Effector memory CD4-positive, alpha-beta T cell (primary cell): ENCODE data around the gene CEP131.

Experiments
- DNase-seq, 3 donors: peaks; one replicate each; pipeline ENCODE4 v3.0.0-alpha.2; 2020
- H3K27ac ChIP-seq: 2 replicates; pipeline ENCODE4 v1.7.0; 2013; ENCODE audit warnings: mild to moderate bottlenecking, low read length, moderate library complexity; ENCODE audit not compliant: insufficient read depth, poor library complexity, severe bottlenecking
- H3K27me3 ChIP-seq: replicated peaks from 2 replicates; pipeline ENCODE4 v1.7.0; 2013; ENCODE audit warnings: mild to moderate bottlenecking, low read length; ENCODE audit not compliant: insufficient read depth, control insufficient read depth, poor library complexity, severe bottlenecking
- H3K36me3 ChIP-seq: 2 replicates; pipeline ENCODE4 v1.7.0; 2013; ENCODE audit warnings: mild to moderate bottlenecking, low read length, moderate library complexity; ENCODE audit not compliant: control insufficient read depth, insufficient read depth
- H3K4me1 ChIP-seq: 2 replicates; pipeline ENCODE4 v1.7.0; 2013; ENCODE audit warnings: low read length, mild to moderate bottlenecking; ENCODE audit not compliant: control insufficient read depth, insufficient read depth, poor library complexity, severe bottlenecking
- H3K4me3 ChIP-seq: 2 replicates; pipeline ENCODE4 v1.7.0; 2013; ENCODE audit warnings: low read length, low read depth, mild to moderate bottlenecking; ENCODE audit not compliant: insufficient read depth, poor library complexity, severe bottlenecking
- H3K9me3 ChIP-seq: 2 replicates; pipeline ENCODE4 v1.7.0; 2013; ENCODE audit warnings: mild to moderate bottlenecking, low read length, moderate library complexity; ENCODE audit not compliant: control insufficient read depth

The CEP131 gene

DNA sequence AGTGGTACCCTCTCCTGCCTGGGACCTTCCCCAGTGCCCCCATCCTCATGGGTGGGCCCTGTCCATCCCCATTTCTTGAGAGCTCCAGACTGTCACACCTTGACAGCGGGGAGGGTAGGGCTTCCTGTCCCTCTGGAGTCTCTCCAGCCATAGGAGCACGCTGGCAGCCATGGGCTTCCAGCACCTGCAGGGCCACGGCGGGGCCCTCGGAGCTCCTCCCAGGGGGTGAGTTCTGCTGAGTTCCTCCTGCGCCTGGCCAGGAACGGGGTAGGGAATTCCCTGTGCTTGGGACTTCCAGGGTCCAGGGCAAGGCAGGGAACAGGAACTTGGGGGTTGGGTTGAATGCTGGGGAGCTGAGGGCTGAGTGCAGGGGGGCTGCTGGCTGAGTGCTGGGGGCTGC is 33.7 kb downstream of the CEP131 start:
- Histone ChIP-seq H3K4me1 (no peaks in the 10 kb centered on the region), H3K27ac (no peak overlapping the region), H3K9me3 (no peaks in the 10 kb centered on the region), H3K4me3 (no peak overlapping the region), H3K27me3 (no peaks in the 10 kb centered on the region), H3K36me3 (no peaks in the 10 kb centered on the region)
- DNase-seq, result no peak

DNA sequence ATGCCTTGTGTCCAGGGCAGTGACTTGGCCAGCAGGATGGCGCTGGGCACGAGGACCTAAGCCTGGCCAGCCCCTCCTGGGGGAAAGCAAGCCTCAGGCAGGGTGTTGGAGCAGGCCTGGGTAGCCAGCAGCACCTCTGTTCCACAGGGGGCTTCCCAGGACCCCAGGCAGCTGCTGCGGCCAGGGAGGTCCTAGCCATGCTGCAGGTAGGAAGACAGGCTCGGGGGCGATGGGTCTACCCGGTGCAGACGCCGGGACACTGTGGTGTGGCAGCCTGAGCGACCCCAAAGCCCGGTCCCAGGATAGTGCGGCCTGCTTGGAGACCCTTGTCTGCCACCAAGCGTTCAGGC is 34.3 kb downstream of the CEP131 start:
- DNase-seq, result no peak
- no peak overlapping the region for H3K4me3 ChIP-seq
- no peak overlapping the region for H3K27ac ChIP-seq
- H3K27me3 ChIP-seq, result no peaks in the 10 kb centered on the region
- no peaks in the 10 kb centered on the region for H3K4me1 ChIP-seq
- no peaks in the 10 kb centered on the region for H3K9me3 ChIP-seq
- no peaks in the 10 kb centered on the region for H3K36me3 ChIP-seq

DNA sequence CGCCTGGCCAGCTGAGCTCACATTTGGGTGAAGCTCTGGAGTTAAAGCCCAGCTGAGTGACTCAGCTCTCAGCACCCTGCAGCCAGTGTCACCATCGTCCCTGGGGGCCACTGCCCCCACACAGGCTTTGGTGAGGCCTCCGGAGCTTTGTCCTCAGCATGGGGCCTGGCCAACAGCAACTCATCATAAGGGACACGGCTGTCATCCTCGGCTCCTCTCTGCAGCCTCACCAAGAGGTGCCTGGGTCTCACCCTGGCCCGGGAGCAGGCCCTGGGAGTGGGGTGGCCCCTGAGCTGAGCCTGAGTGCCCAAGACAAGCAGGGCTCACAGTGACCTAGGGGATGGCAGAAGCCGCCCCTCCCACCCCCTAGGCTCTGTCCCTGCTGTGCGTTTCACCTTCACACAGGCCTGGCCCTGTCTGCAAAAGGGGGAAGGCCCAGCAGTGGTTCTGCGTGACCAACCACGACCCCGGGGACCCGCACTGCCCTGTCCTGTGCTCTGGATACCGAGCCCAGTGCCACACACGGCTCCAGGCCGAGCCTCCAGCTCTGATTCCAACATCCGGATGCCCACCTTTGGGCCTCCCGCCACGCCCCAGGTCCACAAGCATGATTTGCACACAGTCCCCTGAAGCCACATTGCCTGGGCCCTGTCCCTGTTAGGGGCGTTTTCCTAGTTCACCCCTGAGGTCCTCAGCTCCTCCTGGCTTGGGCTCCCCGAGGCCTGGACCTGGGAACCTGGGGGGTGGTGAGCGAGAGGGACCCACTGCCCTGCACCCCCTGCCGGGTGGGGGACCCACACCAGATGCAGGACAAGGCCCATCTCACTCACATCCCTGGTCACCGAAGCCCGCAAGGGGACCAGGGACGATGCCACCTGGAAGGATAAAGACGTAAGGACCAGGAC is 34.9 kb downstream of the CEP131 start:
- Histone ChIP-seq H3K4me3 (no peak overlapping the region), H3K36me3 (no peaks in the 10 kb centered on the region)

DNA sequence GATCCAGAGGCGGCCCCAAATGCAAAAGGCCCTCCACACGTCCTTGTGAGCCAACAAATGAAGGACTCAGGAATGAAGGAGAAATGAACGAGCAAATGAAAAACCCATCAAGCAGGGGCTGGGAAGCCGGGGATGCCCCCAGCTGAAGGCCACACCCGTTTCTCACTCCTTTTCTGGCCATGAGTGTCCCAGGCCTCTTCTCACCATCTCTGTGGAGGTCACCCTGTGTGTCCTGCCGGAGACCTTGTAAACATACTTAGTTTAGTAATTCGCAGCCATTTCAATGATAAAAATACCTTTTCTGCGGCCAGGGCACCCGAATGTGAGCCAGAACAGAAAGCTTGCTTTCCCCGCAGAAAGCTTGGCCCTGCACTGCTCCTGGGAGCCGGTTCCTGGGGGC is 35.6 kb downstream of the CEP131 start:
- no peaks in the 10 kb centered on the region for H3K36me3 ChIP-seq
- no peaks in the 10 kb centered on the region for H3K4me1 ChIP-seq
- no peak overlapping the region for H3K27ac ChIP-seq
- no peaks in the 10 kb centered on the region for H3K27me3 ChIP-seq
- DNase-seq, result no peak
- no peak overlapping the region for H3K4me3 ChIP-seq
- H3K9me3 ChIP-seq, result no peaks in the 10 kb centered on the region

More for the DNA sequence above, 34.9 kb downstream of the CEP131 start:
- no peak overlapping the region for H3K27ac ChIP-seq
- H3K9me3 ChIP-seq, result no peaks in the 10 kb centered on the region
- H3K4me1 ChIP-seq, result no peaks in the 10 kb centered on the region
- DNase-seq, result no peak
- H3K27me3 ChIP-seq, result no peaks in the 10 kb centered on the region

DNA sequence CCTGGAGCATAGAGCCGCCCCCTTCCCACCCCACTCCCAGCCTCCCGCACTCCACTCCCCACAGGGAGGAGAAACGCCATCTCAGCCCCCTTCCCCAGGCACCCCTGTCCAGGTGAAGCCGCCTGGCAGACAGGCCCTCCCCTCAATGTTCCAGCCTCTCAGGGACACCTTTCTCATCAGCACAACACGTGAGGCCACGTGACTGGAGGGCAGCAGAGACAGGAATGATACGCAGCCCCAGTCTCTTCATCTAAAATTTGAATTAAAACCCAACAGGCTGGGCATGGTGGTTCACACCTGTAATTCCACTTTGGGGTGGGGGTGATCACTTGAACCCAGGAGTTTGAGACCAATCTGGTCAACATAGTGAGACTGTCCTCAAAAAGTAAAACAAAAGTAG is 36.6 kb downstream of the CEP131 start:
- no peaks in the 10 kb centered on the region for H3K36me3 ChIP-seq
- H3K27me3 ChIP-seq, result no peaks in the 10 kb centered on the region
- H3K4me1 ChIP-seq, result no peaks in the 10 kb centered on the region
- H3K4me3 ChIP-seq, result no peak overlapping the region
- no peaks in the 10 kb centered on the region for H3K9me3 ChIP-seq
- no peak overlapping the region for H3K27ac ChIP-seq
- DNase-seq, result no peak

DNA sequence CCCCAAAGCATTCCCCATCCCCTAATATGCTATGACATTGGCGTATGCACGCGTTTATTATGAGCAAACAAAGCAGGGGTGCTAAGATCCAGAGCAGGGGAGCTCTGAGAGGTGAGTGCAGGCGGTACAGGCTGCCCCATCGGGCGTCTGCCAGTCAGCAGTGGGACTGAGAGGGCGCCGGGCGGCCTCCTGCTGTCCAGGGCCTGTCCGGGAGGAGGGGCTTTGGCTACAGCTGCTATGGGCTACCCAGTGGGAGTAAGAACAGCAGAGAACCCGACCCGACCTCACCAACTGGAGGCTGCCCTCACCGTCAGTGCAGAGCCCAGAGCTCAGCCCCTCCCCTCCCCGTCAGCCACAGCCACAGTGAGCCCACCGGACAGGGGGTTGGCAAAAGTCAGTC is 38.2 kb downstream of the CEP131 start:
- H3K27ac ChIP-seq, result no peak overlapping the region
- DNase-seq, result no peak
- no peaks in the 10 kb centered on the region for H3K36me3 ChIP-seq
- no peaks in the 10 kb centered on the region for H3K4me1 ChIP-seq
- H3K4me3 ChIP-seq, result no peak overlapping the region
- H3K9me3 ChIP-seq, result no peaks in the 10 kb centered on the region
- no peaks in the 10 kb centered on the region for H3K27me3 ChIP-seq

DNA sequence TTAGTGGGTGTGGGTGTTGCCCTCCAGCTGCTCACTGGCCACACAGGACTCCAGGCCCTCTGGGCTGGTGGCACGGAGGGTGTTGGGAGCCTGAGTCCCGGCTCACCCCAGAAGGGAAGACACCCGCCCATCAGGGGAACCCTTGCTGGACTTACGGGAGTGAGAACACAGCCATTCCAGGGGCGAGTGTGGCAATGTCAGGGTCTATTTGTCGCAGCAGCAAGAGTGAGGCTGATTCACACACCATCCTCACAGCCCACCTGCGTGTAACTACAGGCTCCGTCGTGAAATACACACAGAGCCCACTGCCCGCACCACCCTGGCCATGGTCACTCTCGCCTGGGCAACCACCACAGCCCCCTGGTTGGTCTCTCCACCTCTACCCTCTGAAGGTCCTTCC is 39.0 kb downstream of the CEP131 start:
- Histone ChIP-seq H3K4me3 (no peak overlapping the region), H3K27me3 (no peaks in the 10 kb centered on the region), H3K27ac (no peak overlapping the region), H3K9me3 (no peaks in the 10 kb centered on the region), H3K4me1 (no peaks in the 10 kb centered on the region), H3K36me3 (no peaks in the 10 kb centered on the region)
- DNase-seq, result no peak

DNA sequence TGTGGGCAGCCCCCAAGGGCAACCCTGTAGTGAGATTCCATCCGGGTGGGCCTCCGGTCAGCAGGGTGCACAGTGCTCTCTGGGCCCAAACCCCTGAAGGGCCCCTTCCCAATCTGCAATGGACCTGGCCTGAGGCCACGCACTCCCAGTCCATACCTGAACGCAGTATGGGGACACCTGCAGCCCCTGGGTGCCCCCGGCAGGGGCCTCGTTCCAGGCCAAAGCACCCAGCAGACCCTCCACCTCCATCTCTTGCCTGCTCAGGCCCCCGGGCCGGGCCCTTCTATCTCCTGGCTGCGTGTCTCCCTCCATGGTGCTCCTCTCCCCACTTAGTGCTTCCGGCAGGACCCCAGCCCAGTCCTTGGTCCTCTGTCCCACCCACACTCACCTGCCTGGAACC is 39.4 kb downstream of the CEP131 start:
- H3K27ac ChIP-seq, result no peak overlapping the region
- H3K36me3 ChIP-seq, result no peaks in the 10 kb centered on the region
- H3K9me3 ChIP-seq, result no peaks in the 10 kb centered on the region
- no peaks in the 10 kb centered on the region for H3K4me1 ChIP-seq
- no peak overlapping the region for H3K4me3 ChIP-seq
- H3K27me3 ChIP-seq, result no peaks in the 10 kb centered on the region
- DNase-seq, result no peak

DNA sequence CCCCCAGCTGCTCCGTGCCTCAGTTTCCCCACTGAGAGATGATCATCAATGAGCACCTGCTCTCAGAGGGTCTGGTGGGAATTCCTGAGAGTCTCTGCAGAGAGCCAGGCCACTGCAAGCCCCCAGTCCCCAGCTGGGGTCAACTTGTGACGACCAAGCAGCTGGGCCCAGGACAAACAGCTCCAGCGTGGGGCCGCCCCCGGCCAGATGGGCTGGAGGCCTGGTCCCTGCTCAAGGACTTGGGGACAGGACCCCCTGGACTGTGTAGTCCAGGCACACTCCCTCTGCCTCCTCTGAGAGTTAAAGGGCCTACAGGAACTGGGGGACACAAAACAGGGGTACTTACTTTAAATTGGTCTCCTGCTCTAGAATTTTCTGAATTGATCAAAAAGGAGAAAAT is 40.2 kb downstream of the CEP131 start:
- H3K4me3 ChIP-seq, result no peak overlapping the region
- no peaks in the 10 kb centered on the region for H3K36me3 ChIP-seq
- H3K27ac ChIP-seq, result no peak overlapping the region
- H3K27me3 ChIP-seq, result no peaks in the 10 kb centered on the region
- no peaks in the 10 kb centered on the region for H3K9me3 ChIP-seq
- DNase-seq, result no peak
- no peaks in the 10 kb centered on the region for H3K4me1 ChIP-seq

DNA sequence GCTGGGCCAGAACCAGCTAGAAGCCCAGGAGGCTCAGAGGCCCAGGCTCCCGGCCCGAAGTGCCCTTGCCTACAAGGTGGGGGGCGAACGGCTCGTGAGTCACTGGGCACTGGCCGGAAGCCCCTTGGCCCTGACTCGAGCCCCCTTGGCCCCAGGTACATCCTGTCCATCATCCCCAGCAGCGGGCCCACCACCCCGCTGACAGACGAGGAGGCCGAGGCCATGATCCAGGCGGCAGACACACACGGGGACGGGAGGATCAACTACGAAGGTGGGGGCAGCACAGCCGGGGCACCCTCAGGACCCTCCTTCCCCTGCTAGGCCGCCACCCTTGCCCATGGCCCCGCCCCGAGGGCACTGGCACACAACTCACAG is 41.0 kb downstream of the CEP131 start:
- Histone ChIP-seq H3K4me3 (no peak overlapping the region), H3K27me3 (no peaks in the 10 kb centered on the region), H3K27ac (no peak overlapping the region), H3K4me1 (no peaks in the 10 kb centered on the region), H3K9me3 (no peaks in the 10 kb centered on the region), H3K36me3 (no peaks in the 10 kb centered on the region)
- no peak for DNase-seq
